ENCODE data around the gene ACTL7A.
"Not testable (repeated sequence)": the region's sequence is repeated elsewhere in the genome, so short reads cannot be mapped to it uniquely, and the experiment has no call there.

Gene ACTL7A

GRCh38 chr9:108885643-108886348 lies 23.7 kb downstream of the ACTL7A start:
- no peaks in the 10 kb centered on the region for H3K27me3 ChIP-seq (replicated peaks; ENCODE audit: control insufficient read depth, insufficient read depth, low read length, poor library complexity, severe bottlenecking)
- H3K36me3 ChIP-seq (ENCODE audit: control insufficient read depth, insufficient read depth, low read length), result peaks cover 51% of the 10 kb centered on the region
- no peak for DNase-seq
- H3K9me3 ChIP-seq (ENCODE audit: control insufficient read depth, low read length), result no peaks in the 10 kb centered on the region
- no peak overlapping the region for H3K4me3 ChIP-seq (ENCODE audit: insufficient read depth, low read depth, low read length, poor library complexity, severe bottlenecking)
- H3K4me1 ChIP-seq (ENCODE audit: control insufficient read depth, insufficient read depth, low read length, poor library complexity, severe bottlenecking), result no peaks in the 10 kb centered on the region
- H3K27ac ChIP-seq (ENCODE audit: insufficient read depth, low read length, poor library complexity, severe bottlenecking), result no peak overlapping the region

GRCh38 chr9:108886594-108887271 lies 24.7 kb downstream of the ACTL7A start:
- DNase-seq; H3K4me3 ChIP-seq (ENCODE audit: insufficient read depth, low read depth, low read length, poor library complexity, severe bottlenecking); H3K27ac ChIP-seq (ENCODE audit: insufficient read depth, low read length, poor library complexity, severe bottlenecking); H3K9me3 ChIP-seq (ENCODE audit: control insufficient read depth, low read length); H3K27me3 ChIP-seq (replicated peaks; ENCODE audit: control insufficient read depth, insufficient read depth, low read length, poor library complexity, severe bottlenecking); H3K4me1 ChIP-seq (ENCODE audit: control insufficient read depth, insufficient read depth, low read length, poor library complexity, severe bottlenecking): not testable (repeated sequence)
- H3K36me3 ChIP-seq (ENCODE audit: control insufficient read depth, insufficient read depth, low read length), result peaks cover 54% of the 10 kb centered on the region

- Histone ChIP-seq H3K4me1 (ENCODE audit: control insufficient read depth, insufficient read depth, low read length, poor library complexity, severe bottlenecking) (no peaks in the 10 kb centered on the region), H3K27ac (ENCODE audit: insufficient read depth, low read length, poor library complexity, severe bottlenecking) (no peak overlapping the region), H3K27me3 (replicated peaks; ENCODE audit: control insufficient read depth, insufficient read depth, low read length, poor library complexity, severe bottlenecking) (no peaks in the 10 kb centered on the region), H3K36me3 (ENCODE audit: control insufficient read depth, insufficient read depth, low read length) (peaks cover 63% of the 10 kb centered on the region), H3K4me3 (ENCODE audit: insufficient read depth, low read depth, low read length, poor library complexity, severe bottlenecking) (no peak overlapping the region), H3K9me3 (ENCODE audit: control insufficient read depth, low read length) (no peaks in the 10 kb centered on the region)
- no peak for DNase-seq
These were observed 27.6 kb downstream of the ACTL7A start for GRCh38 chr9:108889649-108890067.

- no peak for DNase-seq
- no peak overlapping the region for H3K4me3 ChIP-seq (ENCODE audit: insufficient read depth, low read depth, low read length, poor library complexity, severe bottlenecking)
- H3K27me3 ChIP-seq (replicated peaks; ENCODE audit: control insufficient read depth, insufficient read depth, low read length, poor library complexity, severe bottlenecking), result no peaks in the 10 kb centered on the region
- peaks cover 77% of the 10 kb centered on the region for H3K36me3 ChIP-seq (ENCODE audit: control insufficient read depth, insufficient read depth, low read length)
- no peak overlapping the region for H3K27ac ChIP-seq (ENCODE audit: insufficient read depth, low read length, poor library complexity, severe bottlenecking)
- H3K9me3 ChIP-seq (ENCODE audit: control insufficient read depth, low read length), result no peaks in the 10 kb centered on the region
- no peaks in the 10 kb centered on the region for H3K4me1 ChIP-seq (ENCODE audit: control insufficient read depth, insufficient read depth, low read length, poor library complexity, severe bottlenecking)
These were observed 32.3 kb downstream of the ACTL7A start for GRCh38 chr9:108894225-108894997.

- Histone ChIP-seq H3K27me3 (replicated peaks; ENCODE audit: control insufficient read depth, insufficient read depth, low read length, poor library complexity, severe bottlenecking) (no peaks in the 10 kb centered on the region), H3K36me3 (ENCODE audit: control insufficient read depth, insufficient read depth, low read length) (peaks cover 74% of the 10 kb centered on the region), H3K9me3 (ENCODE audit: control insufficient read depth, low read length) (no peaks in the 10 kb centered on the region), H3K4me3 (ENCODE audit: insufficient read depth, low read depth, low read length, poor library complexity, severe bottlenecking) (no peak overlapping the region), H3K4me1 (ENCODE audit: control insufficient read depth, insufficient read depth, low read length, poor library complexity, severe bottlenecking) (no peaks in the 10 kb centered on the region), H3K27ac (ENCODE audit: insufficient read depth, low read length, poor library complexity, severe bottlenecking) (no peak overlapping the region)
- no peak for DNase-seq
These were observed 35.4 kb downstream of the ACTL7A start for GRCh38 chr9:108897324-108898096.

- not testable (repeated sequence) for H3K27me3 ChIP-seq (replicated peaks; ENCODE audit: control insufficient read depth, insufficient read depth, low read length, poor library complexity, severe bottlenecking); H3K27ac ChIP-seq (ENCODE audit: insufficient read depth, low read length, poor library complexity, severe bottlenecking); H3K9me3 ChIP-seq (ENCODE audit: control insufficient read depth, low read length); H3K4me1 ChIP-seq (ENCODE audit: control insufficient read depth, insufficient read depth, low read length, poor library complexity, severe bottlenecking); DNase-seq; H3K4me3 ChIP-seq (ENCODE audit: insufficient read depth, low read depth, low read length, poor library complexity, severe bottlenecking)
- peaks cover 71% of the 10 kb centered on the region for H3K36me3 ChIP-seq (ENCODE audit: control insufficient read depth, insufficient read depth, low read length)
These were observed 37.1 kb downstream of the ACTL7A start for GRCh38 chr9:108899023-108899695.

- no peak for DNase-seq
- H3K36me3 ChIP-seq (ENCODE audit: control insufficient read depth, insufficient read depth, low read length), result peaks cover 79% of the 10 kb centered on the region
These were observed 38.1 kb downstream of the ACTL7A start for GRCh38 chr9:108900176-108900575.

GRCh38 chr9:108903420-108904103 lies 41.5 kb downstream of the ACTL7A start:
- Histone ChIP-seq H3K4me3 (ENCODE audit: insufficient read depth, low read depth, low read length, poor library complexity, severe bottlenecking) (no peak overlapping the region), H3K27ac (ENCODE audit: insufficient read depth, low read length, poor library complexity, severe bottlenecking) (no peak overlapping the region), H3K36me3 (ENCODE audit: control insufficient read depth, insufficient read depth, low read length) (peaks cover 83% of the 10 kb centered on the region), H3K9me3 (ENCODE audit: control insufficient read depth, low read length) (no peaks in the 10 kb centered on the region), H3K4me1 (ENCODE audit: control insufficient read depth, insufficient read depth, low read length, poor library complexity, severe bottlenecking) (no peaks in the 10 kb centered on the region), H3K27me3 (replicated peaks; ENCODE audit: control insufficient read depth, insufficient read depth, low read length, poor library complexity, severe bottlenecking) (no peaks in the 10 kb centered on the region)
- DNase-seq, result no peak

More at GRCh38 chr9:108900176-108900575, 38.1 kb downstream of the ACTL7A start:
- Histone ChIP-seq H3K27ac (ENCODE audit: insufficient read depth, low read length, poor library complexity, severe bottlenecking) (no peak overlapping the region), H3K9me3 (ENCODE audit: control insufficient read depth, low read length) (no peaks in the 10 kb centered on the region), H3K27me3 (replicated peaks; ENCODE audit: control insufficient read depth, insufficient read depth, low read length, poor library complexity, severe bottlenecking) (no peaks in the 10 kb centered on the region), H3K4me3 (ENCODE audit: insufficient read depth, low read depth, low read length, poor library complexity, severe bottlenecking) (no peak overlapping the region), H3K4me1 (ENCODE audit: control insufficient read depth, insufficient read depth, low read length, poor library complexity, severe bottlenecking) (no peaks in the 10 kb centered on the region)

- no peaks in the 10 kb centered on the region for H3K27me3 ChIP-seq (replicated peaks; ENCODE audit: control insufficient read depth, insufficient read depth, low read length, poor library complexity, severe bottlenecking)
- no peak overlapping the region for H3K27ac ChIP-seq (ENCODE audit: insufficient read depth, low read length, poor library complexity, severe bottlenecking)
- no peaks in the 10 kb centered on the region for H3K9me3 ChIP-seq (ENCODE audit: control insufficient read depth, low read length)
- H3K4me3 ChIP-seq (ENCODE audit: insufficient read depth, low read depth, low read length, poor library complexity, severe bottlenecking), result no peak overlapping the region
- H3K4me1 ChIP-seq (ENCODE audit: control insufficient read depth, insufficient read depth, low read length, poor library complexity, severe bottlenecking), result no peaks in the 10 kb centered on the region
- DNase-seq, result no peak
- H3K36me3 ChIP-seq (ENCODE audit: control insufficient read depth, insufficient read depth, low read length), result peaks cover 85% of the 10 kb centered on the region
These were observed 42.1 kb downstream of the ACTL7A start for GRCh38 chr9:108904161-108904560.

All from effector memory CD4-positive, alpha-beta T cell (primary cell).